ENCODE results near the gene SEZ6L2.
"Not testable (repeated sequence)": the region's sequence is repeated elsewhere in the genome, so short reads cannot be mapped to it uniquely, and the experiment has no call there.

Gene SEZ6L2

DNA sequence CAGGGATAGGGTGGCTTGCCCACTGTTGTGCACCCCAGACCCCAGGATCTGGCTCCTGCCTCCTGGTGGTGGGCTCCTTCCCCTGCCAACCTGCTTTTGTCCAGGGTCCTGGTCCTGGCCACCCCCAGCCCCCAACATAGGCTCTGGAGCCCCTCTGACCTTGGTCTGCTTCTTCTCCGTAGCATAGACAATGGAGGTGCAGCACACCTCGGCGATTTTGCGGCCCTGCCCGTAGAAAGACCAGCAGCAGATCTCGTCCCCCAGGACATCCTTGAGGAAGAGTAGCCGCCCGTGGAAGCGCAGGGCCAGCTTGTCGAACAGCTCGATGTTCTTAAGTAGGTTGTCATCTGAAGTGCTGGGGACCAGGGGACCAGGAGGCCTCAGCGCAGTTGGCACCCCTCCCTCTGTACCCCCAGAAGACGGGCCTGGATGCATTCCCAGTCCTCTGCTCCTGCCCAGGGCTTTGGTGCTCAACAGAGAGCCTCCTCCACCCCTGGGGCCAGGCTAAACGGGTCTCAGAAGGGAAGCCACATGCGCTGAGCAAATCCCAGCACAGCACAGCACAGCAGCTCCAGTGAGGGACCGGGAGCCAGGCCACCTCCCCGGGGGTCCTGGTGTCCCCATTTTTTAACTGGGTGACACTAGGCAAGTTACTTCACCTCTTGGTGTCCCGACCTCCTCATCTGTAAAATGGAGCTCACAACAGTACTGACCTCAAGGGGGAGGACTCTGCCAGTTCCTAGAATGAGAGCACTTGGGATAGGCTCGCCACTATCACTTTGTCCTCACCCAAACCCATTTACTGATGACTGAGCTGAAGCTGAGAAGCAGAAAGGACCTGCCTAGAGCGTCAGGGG lies 11.7 kb upstream of the SEZ6L2 start:
- DNase-seq (ENCODE audit: low read depth), result no peak

DNA sequence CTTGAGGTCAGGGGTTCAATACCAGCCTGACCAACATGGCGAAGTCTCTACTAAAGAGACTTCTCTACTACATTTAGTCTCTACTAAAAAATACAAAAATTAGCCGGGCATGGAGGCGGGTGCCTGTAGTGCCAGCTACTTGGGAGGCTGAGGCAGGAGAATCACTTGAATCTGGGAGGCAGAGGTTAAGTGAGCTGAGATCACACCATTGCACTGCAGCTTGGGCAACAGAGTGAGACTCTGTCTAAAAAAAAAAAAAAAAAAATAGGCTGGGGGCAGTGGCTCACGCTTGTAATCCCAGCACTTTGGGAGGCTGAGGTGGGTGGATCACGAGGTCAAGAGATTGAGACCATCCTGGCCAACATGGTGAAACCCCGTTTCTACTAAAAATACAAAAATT lies 10.5 kb upstream of the SEZ6L2 start:
- not testable (repeated sequence) for DNase-seq (ENCODE audit: low read depth)

DNA sequence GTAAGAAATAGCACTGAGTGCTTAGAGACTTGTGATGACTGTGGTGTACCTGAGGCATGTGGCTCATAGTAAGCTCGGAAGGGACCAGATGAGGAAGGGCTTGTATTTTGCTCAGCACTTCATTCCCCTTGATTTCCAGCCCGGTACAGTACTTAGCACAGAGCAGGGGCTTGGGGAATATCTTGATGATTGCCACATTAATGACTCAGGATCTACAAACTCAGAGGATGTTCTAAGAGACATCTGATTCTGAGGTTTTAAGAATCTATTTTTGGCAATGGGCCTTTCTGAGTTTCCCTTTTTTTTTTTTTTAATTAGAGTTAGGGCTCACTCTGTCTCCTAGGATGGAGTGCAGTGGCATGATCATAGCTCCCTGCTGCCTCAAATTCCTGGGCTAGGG lies 10.0 kb upstream of the SEZ6L2 start:
- no peak for DNase-seq (ENCODE audit: low read depth)

DNA sequence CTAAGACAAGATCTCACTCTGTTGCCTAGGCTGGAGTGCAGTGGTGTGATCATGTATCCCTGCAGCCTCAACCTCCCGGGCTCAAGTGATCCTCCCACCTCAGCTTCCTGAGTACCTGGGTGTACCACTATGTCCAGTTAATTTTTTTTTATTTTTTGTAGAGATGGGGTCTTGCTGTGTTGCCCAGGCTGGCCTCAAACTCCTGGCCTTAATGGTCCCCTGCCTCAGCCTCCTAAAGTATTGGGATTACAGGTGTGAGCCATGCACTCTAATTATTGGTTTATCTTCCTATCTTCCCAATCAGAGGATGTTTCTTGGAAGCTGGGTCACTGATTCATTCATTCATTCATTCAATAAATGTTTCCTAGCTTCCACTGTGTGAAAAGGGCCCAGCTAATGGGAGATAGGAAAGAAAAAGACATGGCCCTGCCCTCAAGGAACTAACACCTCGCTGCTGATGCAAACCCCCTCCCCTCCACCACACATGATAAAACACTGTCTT lies 9.4 kb upstream of the SEZ6L2 start:
- no peak for DNase-seq (ENCODE audit: low read depth)

DNA sequence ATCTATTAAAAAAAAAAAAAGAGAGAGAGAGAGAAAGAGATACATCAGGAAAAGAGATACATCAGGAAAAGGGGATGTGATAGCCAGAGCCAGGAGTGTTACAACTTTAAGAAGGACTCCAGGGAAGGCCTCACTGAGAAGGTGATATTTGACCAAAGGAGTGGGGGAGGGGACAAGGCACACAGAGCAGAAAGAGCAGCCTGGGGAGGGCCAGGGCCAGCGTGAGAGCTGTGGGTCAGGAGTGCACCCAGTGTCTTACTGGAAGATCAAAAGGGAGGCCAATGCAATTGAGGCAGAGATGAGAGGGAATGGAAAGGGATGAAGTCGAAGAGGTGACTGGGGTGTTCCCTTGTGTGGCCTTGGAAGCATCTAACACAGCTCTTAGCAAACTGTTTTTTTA lies 8.6 kb upstream of the SEZ6L2 start:
- DNase-seq (ENCODE audit: low read depth), result no peak

DNA sequence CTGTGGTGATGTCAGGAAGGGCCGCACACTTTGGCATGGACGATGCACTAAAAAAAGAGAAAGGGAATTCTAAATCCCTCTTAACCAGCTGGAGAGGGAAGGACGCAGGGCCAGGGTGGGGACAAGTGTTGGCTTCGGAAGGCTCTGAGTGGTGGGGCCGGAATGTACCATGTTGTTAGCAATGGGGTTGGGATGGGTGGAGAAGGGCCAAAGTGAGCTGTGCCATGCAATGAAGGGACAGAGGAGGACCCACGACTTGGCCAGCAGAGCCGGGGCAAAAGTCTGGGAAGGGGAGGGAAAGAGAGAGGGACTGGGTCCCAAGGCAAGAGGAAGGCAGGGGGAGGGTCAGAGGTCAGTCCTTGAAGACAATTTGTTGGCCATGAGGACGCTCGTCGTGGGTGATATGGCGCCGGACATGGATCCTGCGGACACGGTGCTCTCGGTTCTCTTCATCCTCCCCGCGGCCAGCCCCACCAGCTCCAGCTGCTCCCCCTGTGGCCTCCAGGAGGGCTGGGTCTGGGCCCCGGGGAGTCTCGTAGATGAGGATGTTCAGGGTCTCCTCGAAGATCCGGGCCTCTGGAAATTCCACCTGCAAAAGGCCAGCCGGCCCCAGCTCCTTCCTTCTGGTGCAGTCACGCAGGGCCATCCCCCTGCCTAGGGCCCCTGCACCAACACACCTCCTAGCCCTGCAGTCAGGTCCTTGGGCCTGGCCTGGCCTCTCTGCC lies 7.3 kb upstream of the SEZ6L2 start:
- no peak for DNase-seq (ENCODE audit: low read depth)

DNA sequence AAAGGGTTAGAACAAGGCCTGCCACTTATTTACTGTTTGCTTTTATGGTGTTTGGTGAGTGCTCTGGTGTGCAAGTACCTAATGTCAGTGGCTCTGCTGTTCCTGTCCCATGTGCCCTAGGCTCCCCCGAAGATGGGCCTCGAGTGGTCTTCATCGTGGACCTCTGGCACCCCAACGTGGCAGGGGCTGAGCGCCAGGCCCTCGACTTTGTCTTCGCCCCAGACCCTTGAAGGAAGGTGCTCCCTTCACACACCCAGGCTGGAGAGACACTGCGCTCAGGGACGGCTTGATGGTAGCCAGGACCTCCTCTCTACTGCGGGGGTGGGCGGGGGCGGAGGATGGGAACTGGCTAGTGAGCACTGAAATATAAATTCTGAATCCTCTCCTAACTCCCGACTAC lies 6.3 kb upstream of the SEZ6L2 start:
- no peak for DNase-seq (ENCODE audit: low read depth)

DNA sequence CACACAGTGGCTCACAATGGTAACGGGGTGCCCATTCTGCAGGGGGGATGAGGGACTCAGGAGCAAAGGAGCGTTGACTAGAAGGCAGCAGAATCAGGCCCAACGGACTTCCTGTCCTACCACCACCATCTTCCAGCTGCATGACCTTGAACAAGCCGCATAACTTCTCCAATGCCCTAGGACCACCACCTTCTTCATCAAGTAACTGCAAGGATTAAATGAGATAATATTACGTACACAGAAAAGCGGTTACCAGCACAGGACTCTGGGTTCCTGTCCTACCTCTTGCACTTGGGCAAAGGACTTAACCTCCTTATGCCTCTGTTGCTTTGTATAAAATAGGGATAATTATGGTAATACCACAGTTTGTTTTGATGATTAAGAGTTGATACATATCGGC lies 5.6 kb upstream of the SEZ6L2 start:
- no peak for DNase-seq (ENCODE audit: low read depth)

DNA sequence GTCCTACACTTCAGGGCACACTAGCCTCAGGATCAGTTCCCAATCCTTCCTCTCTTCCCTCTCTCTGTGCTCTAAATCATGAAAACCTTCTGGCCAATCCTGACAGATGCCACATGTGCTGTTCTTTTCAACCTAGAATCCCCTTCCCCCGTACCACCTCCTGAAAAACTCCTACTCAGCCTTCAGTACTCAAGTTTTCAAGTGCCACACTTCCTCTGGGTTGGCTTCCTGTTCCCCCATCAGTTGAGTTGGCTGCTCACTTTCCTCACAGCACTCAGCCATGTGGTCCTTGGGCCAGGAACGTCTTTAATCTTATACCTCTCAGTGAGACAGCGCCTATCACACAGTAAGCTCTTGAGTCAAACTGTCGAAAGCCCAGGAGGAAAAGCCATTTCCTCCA lies 4.2 kb upstream of the SEZ6L2 start:
- no peak for DNase-seq (ENCODE audit: low read depth)

DNA sequence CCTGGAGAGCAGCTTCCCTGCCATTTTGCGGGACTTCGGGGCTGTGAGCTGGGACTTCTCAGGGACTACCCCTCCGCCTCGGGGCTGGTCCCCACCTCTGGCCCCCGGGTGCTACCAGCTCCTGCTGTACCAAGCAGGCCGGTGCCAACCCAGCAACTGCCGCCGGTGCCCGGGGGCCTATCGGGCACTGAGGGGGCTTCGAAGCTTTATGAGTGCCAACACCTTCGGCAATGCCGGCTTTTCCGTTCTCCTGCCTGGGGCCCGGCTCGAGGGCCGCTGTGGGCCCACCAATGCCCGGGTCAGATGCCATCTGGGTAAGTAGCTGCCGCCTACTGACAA lies 2.2 kb upstream of the SEZ6L2 start:
- DNase-seq (ENCODE audit: low read depth), result no peak

DNA sequence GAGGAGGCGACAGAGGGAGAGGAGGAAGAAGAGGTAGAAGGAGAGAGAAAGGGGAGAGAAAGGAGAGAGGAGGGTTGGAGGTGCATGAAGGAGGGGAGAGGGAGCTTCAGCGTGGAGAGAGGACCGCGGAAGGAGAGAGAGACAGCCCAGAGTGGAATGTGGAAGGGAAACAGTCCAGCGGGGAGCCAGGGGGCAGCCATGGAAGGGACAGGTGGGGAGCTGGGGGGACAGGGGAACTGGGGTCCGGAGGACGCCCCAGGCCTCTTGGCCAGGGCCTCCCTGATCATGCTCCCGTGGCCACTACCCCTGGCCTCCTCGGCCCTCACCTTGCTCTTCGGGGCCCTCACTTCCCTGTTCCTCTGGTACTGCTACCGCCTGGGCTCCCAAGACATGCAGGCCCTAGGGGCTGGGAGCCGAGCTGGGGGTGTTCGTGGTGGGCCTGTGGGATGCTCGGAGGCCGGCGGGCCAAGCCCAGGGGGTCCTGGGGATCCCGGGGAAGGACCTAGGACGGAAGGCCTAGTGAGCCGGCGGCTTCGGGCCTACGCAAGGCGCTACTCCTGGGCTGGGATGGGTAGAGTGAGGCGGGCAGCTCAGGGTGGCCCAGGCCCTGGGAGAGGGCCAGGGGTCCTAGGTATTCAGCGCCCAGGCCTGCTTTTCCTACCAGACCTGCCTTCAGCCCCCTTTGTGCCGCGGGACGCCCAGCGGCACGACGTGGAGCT lies 1.7 kb upstream of the SEZ6L2 start:
- no peak for DNase-seq (ENCODE audit: low read depth)

DNA sequence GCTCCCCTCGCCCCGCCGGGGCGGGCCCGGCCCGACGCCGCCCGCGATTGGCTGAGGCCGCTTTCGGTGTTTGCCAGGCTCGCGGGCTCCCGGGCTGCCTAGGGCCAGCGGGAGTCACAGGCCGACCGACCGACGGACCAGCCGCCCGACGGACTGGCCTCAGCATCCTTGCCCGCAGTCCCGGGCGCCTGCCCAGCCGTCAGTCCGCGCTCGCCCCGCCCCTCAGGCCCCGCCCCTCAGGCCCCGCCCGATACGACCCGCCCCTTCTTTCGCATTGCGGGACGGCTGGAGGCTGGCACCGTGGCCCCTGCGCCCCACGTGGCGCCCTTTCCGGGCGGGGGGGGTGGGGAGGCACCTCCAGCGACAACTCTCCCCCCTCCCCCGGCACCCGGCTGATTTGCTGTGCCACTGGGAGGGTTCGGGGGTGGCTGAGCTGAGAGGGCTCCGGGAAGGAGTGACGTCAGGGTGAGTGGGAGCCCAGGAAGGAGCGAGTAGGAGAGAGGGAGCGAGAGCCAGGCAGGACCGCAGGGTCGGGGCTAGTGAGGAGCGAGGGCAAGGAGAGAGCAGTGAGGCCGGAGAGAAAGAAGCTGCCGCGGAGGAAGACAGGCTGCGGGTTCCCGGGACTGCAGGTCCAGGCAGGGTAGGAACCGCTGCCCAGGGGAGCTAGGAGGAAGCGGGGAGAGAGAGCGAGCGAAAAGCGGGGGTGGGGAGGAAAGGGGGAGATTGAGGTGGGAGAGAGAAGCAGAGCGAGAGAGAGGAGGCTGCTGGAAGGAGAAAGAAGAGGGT lies 945 bp upstream of the SEZ6L2 start, which contains the start of gene ASPHD1:
Gene ASPHD1 (plus strand): TSS at position 387 of the 786 bp plus-strand sequence. CDS start 484 bp downstream, outside the sequence.
- peak; percentile 74 for DNase-seq (ENCODE audit: low read depth)

DNA sequence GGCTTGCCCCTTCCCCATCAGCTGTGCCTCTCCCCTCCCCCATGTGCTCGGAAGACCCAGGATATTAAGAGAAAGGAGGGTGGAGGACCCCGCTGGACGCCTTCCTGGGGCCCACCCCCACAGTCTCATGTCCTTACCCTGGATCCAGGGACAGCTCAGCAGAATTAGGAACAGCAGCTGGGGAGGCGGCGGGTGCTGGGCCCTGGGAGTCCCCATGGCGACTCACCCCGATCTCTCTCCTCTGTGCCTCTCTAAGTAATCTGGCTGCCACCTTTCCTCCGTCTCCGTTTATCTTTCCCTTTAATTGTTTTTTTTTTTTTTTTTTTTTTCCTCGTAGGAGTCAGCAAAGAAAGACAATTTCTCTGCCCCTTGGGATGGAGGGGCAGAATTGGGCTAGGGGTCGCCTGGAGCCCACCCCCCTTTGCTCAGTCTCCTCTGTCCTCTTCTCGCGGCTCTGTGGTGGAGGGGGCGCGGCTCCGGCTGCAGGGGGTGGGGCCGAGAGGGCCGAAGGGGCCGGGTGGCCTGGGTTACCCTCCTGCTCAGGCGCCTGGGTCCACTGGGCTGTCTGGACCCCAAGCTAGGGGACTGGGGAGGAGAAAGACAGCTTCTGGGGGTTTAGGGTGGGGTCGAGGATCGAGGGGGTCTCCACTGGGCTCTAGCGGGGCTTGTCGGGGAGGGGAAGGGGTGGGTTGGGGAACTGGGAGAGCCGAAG lies 390 bp downstream of the SEZ6L2 start:
- DNase-seq (ENCODE audit: low read depth), result no peak

DNA sequence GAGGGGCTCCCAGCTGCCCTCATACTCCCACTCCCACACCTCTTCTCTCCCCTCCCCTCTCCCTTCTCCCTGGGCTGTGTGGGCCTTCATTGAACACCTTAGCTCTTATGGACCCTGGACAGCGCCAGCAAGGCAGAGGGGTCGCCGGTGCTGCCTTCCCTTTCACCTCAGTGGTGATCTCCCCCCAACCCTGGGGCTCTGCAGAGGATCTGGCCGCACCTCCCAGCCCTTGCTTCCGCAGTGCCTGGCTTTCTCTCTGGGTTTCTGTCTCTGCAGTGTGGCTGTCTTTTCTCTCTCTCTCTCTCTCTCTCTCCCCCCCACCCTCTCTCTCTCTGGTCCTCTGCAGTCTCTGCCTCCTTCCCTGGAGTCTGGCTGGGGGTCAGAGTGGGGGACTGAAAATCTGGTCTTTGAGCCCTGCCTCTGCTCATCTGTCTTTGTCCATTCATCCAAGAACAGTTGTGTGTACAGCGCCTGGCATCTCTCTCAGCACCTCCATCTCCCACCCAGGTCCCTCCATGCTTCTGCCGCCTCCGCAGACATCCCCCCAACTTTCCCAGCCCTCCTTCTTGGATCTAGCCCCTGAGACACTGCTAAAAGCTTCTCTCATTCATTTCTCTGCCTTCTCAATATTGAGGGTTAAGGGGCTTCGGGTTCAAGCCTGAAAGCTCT lies 1.1 kb downstream of the SEZ6L2 start:
- DNase-seq (ENCODE audit: low read depth), result no peak

DNA sequence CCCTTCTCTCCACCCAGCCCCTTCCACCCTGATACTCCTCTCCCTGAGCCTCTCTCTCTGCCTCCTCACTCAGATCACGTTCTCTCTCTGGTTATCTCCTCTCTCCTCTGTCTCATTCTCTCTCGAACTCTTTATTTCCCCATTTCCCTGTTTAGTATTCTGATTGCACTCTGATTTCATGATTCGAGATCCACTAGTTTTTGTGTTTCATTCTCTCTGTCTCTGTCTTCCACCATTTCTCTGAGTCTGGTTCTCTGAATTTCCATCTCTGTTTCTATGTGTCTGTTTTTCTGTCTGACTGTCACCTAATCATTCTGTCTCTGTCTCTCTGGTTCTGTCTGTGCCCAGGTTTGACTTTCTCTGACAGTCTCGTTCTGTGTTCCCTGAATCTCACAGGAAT lies 2.0 kb downstream of the SEZ6L2 start:
- DNase-seq (ENCODE audit: low read depth), result no peak

DNA sequence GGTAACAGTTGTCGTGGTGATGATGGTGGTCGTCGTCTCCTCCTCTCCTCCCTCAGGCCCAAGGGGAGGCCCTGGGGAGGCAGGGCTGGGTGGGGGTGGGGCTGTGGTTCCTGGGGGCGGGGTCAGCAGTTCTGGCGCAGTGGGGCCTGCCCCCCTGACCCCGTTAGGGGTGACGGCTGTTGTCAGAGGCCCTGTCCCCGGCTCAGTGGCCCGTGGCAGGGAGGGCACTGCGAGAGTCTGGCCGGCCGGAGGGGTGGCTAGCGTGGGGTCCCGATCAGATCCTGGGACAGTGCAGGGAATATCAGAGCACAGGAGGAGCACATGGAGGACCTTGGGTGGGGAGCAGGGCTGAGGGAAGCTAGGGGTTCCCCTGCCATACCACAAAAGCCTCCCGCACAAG lies 2.5 kb downstream of the SEZ6L2 start:
- DNase-seq (ENCODE audit: low read depth), result no peak

DNA sequence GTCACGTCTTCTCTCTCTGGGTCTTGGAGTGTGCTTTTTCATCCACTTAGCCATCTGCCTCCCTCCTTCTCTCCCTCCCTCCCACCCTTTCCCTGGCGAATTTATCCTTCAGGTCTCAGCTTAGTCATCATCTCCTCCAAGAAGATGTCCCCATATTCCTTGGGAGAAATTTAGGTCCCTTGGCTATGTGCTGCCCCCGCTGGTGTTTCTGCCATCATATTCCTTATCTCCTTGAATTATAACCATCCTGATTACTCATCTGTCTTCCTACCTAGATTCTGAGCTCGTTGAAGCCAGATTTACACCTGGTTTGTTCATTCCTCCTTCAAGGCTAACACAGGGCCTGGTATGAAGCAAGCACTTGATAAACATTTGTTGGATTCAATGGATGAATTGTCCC lies 5.0 kb downstream of the SEZ6L2 start:
- DNase-seq (ENCODE audit: low read depth), result no peak

DNA sequence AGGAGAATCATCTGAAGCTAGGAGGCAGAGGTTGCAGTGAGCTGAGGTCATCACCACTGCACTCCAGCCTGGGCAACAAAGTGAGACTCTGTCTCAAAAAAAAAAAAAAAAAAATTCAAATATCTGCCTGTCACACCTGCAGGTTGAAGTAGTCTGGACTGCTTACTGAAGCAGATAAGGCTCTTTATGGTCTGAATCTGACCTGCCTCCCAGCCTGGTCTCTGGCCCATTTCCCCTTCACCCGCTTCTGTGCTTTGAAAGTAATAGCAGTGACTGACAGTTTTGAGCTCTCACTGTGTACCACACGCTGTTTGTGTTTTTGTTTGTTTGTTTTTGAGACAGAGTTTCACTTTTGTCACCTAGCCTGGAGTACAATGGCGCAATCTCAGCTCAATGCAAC lies 5.8 kb downstream of the SEZ6L2 start:
- DNase-seq (ENCODE audit: low read depth), result no peak

DNA sequence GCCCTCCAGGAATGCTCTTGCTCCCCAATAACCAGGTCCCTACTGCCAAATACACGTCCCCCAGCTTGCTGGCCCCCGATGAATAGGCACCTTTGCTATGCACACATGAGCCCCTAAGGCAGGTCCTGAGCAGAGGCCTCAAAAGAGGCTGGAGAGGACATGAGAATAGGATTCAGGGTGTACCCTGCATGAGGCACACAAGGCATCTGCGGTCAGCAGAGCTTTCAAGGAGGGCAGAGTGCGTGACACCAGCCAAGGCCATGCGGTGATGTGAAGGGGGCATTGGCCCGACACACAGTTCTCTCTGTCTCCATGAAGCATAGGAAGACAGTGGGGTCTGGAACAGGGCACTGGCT lies 6.9 kb downstream of the SEZ6L2 start:
- no peak for DNase-seq (ENCODE audit: low read depth)

DNA sequence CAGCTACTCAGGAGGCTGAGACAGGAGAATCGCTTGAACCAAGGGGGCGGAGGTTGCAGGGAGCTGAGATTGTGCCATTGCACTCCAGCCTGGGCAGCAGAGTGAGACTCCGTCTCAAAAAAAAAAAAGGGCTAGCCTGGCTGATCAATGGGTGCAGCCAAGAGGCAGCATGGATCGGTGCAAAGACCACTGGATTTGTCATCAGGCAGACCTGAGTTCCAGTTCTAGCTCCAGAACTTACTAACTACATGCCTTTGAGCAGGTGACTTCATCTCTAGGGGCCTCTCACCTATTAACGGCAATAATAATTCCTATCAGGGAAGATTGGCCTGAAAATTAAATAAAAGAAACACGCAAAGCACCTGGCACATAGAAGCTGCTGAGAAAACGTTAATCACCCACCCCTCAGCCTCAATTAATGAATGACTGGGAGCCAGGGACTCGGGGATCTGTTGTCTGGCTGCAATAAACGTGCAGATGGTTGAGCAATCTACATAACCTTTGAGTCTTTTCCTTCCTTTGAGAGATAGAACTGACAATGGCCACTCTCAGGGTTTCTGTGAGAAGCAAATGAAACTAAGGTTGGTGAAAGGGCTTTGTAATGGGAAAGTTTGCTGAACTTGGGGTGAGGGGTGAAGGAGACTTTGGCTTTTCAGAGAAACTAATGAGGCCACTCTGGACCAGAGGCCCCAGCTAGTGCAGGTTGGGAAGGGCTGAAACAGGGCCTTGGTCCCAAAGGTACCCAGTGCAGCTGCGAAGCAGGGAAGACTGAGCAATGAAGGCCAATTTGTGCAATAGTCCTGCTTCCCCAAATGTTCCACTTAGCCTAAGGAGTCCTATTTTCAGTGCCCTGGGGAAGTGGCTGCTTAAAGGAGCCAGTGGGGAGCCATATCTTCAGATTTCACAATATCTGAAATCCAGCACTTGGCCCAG lies 7.6 kb downstream of the SEZ6L2 start:
- DNase-seq (ENCODE audit: low read depth), result no peak
